Panc1 (cell line): ENCODE measurements around the gene MRGPRE. TPM values are rescaled to one million over a fixed set of nuclear protein-coding genes. Genes with fewer than 3 reads are reported as not detected.

Source experiments
- ATAC-seq: fragments of 200-7000 bp; cut with Tn5 transposase; 2 replicates; pipeline ENCODE4 v1.9.1; 2020; ENCODE audit warnings: mild to moderate bottlenecking, moderate library complexity
- BruUV-seq: library from RNA; stranded (reverse); fragments of 400-500 nt; replicated peaks from 2 replicates; lab custom pipeline; 2021; lab: Mats Ljungman, UMichigan
- CTCF ChIA-PET: fragments of 300-600 bp; sonication (Branson Sonifier 250); formaldehyde crosslinking; loops from one replicate; lab custom pipeline; 2022; ENCODE audit warnings: antibody characterized with exemption; lab: Charles Lee
- POLR2A ChIA-PET: fragments of 300-600 bp; sonication (Branson Sonifier 250); formaldehyde crosslinking; loops from one replicate; lab custom pipeline; 2022; ENCODE audit warnings: antibody characterized with exemption; lab: Charles Lee
- DNase-seq: peaks from one replicate; pipeline ENCODE4 v3.0.0-alpha.2; 2010; ENCODE audit warnings: low read depth, low spot score
- H3K27ac ChIP-seq: 2 replicates; pipeline ENCODE4 v1.5.1; 2011; ENCODE audit warnings: mild to moderate bottlenecking, low read length, inconsistent platforms
- H3K27me3 ChIP-seq: fragments of 200-500 bp; sonication (Bioruptor generic); 2 replicates; pipeline ENCODE4 v1.6.0; 2014; ENCODE audit warnings: low read length, inconsistent platforms; ENCODE audit not compliant: control insufficient read depth, insufficient read depth
- H3K36me3 ChIP-seq: fragments of 200-500 bp; sonication (Bioruptor generic); 2 replicates; pipeline ENCODE4 v1.5.1; 2014; ENCODE audit warnings: inconsistent platforms, mild to moderate bottlenecking, low read length, moderate library complexity; ENCODE audit not compliant: control insufficient read depth, insufficient read depth
- H3K4me1 ChIP-seq: 2 replicates; pipeline ENCODE4 v1.5.1; 2011; ENCODE audit warnings: inconsistent platforms, mild to moderate bottlenecking, low read length, moderate library complexity; ENCODE audit not compliant: control insufficient read depth, insufficient read depth
- H3K4me3 ChIP-seq, 2 experiments: 2 replicates each; pipeline ENCODE4 v1.5.1; 2011 to 2012; ENCODE audit warnings: low read depth in 2 of 2, low read length in 2 of 2, mild to moderate bottlenecking in 2 of 2, inconsistent platforms in 1 of 2, moderate library complexity in 1 of 2
- H3K9me3 ChIP-seq: fragments of 200-500 bp; sonication (Bioruptor generic); 2 replicates; pipeline ENCODE4 v1.5.1; 2014; ENCODE audit warnings: low read depth, mild to moderate bottlenecking, inconsistent platforms, low read length, moderate library complexity; ENCODE audit not compliant: control insufficient read depth, insufficient read depth
- POLR2AphosphoS5 ChIP-seq: IDR thresholded peaks from 2 replicates; pipeline ENCODE4 v1.6.1; 2012; ENCODE audit warnings: mild to moderate bottlenecking, low read depth, low read length, moderate library complexity
- REST ChIP-seq, 2 experiments: IDR thresholded peaks; 2 replicates each; pipeline ENCODE4 v1.6.1; 2011 to 2012; ENCODE audit warnings: low read depth in 2 of 2, control low read depth in 1 of 2, low read length in 1 of 2, mild to moderate bottlenecking in 1 of 2, moderate library complexity in 1 of 2; ENCODE audit not compliant: insufficient read depth in 1 of 2
- SIN3A ChIP-seq: IDR thresholded peaks from 2 replicates; pipeline ENCODE4 v1.6.1; 2012; ENCODE audit warnings: low read depth, mild to moderate bottlenecking, low read length, moderate library complexity, borderline replicate concordance; ENCODE audit not compliant: insufficient read depth
- TCF7L2 ChIP-seq: IDR thresholded peaks from 2 replicates; pipeline ENCODE4 v1.6.1; 2011; ENCODE audit warnings: mild to moderate bottlenecking, low read depth, low read length, inconsistent platforms
- in situ Hi-C: cut with HindIII; loops from 2 replicates; pipeline ENCODE4 v1.10.0; 2016; ENCODE audit warnings: low sequenced_read_pairs, low pct_unique_long_range_greater_than_20kb
- intact Hi-C: fragments of 100-400 bp; cut with micrococcal nuclease; formaldehyde crosslinking; loops from one replicate; pipeline ENCODE4 v1.10.0; 2022; ENCODE audit not compliant: unreplicated experiment
- total RNA-seq: library from RNA; stranded (reverse); gene quantifications from one replicate; pipeline ENCODE4 v1.2.1, GENCODE V29; 2021; ENCODE audit not compliant: unreplicated experiment
- TF ChIP-seq, protein P1 (sequence below): fragments of 450-650 bp; IDR thresholded peaks from 2 replicates; pipeline ENCODE4 v1.5.1; 2017; ENCODE audit warnings: mild to moderate bottlenecking

Gene MRGPRE
- total RNA-seq, 1 experiment from 2014 or later = 0.13 TPM

DNA sequence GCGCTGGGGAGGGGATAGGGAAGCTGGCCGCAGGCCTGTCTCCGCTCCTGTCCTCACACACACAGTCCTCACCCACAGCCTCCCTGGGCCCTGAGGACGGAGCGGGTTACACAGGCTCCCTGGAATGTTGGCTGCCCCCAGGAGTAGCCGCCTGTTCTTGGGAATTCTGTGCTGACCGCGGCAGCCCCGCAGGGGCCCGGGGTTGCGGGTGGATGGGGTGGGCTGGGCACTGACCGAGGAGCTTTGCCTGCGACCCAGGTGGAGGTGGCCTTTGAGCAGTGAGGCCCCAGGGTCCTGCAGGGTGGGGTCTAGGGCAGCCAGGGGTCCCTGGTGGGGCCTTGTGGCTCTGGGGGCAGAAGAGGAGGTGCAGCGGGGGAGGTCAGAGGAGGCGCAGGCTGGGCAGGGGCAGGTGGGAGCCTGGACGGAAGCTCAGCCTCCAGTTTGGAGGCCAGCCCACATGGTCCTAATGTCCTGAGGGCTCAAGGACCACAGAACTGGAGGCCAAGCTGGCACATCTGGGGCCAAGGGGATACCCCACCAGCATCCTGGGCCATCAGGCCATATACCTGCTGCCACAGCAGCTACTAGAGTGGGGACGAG lies 7.0 kb downstream of the MRGPRE start:
- Histone ChIP-seq H3K27me3 (peaks cover 4% of the 10 kb centered on the region; the same call in 1 of the 2 replicates), H3K36me3 (no peaks in the 10 kb centered on the region), H3K27ac (no peak overlapping the region), H3K4me3 (no peak overlapping the region), H3K9me3 (no peaks in the 10 kb centered on the region), H3K4me1 (no peaks in the 10 kb centered on the region)
- ChIA-PET POLR2A (interaction anchor here (0.5 to 0.6 kb wide), 2 partner anchors 518 to 847 kb away, joined by 4 to 6 read pairs; no protein-coding TSS in a partner anchor), CTCF (no interaction called here)
- DNase-seq = no peak
- in situ Hi-C loops = no loop called here
- BruUV-seq = no TSS peak
- TF ChIP-seq REST (IDR thresholded peaks at IDR 0.05; ENCODE audit: insufficient read depth in 1 of 2, low read depth in 2 of 2, low read length in 1 of 2) (no peak), SIN3A (no peak), POLR2AphosphoS5 (no peak), TCF7L2 (no peak)
- TF ChIP-seq, protein P1, sequence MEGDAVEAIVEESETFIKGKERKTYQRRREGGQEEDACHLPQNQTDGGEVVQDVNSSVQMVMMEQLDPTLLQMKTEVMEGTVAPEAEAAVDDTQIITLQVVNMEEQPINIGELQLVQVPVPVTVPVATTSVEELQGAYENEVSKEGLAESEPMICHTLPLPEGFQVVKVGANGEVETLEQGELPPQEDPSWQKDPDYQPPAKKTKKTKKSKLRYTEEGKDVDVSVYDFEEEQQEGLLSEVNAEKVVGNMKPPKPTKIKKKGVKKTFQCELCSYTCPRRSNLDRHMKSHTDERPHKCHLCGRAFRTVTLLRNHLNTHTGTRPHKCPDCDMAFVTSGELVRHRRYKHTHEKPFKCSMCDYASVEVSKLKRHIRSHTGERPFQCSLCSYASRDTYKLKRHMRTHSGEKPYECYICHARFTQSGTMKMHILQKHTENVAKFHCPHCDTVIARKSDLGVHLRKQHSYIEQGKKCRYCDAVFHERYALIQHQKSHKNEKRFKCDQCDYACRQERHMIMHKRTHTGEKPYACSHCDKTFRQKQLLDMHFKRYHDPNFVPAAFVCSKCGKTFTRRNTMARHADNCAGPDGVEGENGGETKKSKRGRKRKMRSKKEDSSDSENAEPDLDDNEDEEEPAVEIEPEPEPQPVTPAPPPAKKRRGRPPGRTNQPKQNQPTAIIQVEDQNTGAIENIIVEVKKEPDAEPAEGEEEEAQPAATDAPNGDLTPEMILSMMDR = no peak
- intact Hi-C loops = loop anchor here (10.0 kb wide), 1 partner anchor 290 kb away; no protein-coding TSS in a partner anchor
- ATAC-seq = no peak

DNA sequence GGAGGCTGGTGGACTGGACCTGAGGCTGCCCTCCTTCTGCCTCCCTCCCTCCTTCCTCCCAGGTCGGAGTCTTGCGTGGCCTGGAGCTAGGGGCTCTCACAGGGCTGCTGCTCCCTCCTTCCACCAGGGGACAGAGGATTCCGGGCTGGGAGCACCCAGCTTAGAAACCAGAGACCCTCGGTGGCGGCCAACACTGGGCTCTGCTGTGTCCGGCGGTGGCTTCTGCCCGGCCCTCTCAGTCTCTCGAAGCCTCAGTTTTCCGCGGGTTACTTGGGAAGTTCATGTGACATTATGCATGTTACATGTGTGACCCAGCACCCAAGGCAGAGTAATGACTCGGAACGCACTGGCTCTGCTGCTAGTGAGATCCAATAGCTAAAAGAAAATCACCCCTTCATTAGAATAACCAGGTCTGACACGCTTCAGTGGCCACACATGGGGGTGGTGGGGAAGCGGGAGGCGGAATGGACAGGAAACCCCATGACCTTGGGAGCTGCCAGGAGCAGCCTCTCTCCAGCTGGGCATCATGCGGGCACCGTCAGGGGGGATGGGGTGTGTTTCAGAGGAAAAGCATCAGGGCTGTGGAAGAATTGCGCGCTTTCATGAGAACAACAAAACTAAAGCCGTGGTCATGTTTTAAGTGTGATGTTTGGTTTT lies 7.7 kb downstream of the MRGPRE start:
- ChIA-PET CTCF (interaction anchor here (0.6 kb wide), 1 partner anchor 208 kb away, joined by 7 read pairs; no protein-coding TSS in a partner anchor), POLR2A (interaction anchor here (0.5 kb wide), 1 partner anchor 846 kb away, joined by 6 read pairs; no protein-coding TSS in a partner anchor)
- intact Hi-C loops (loop anchor here (10.0 kb wide), 1 partner anchor 290 kb away; no protein-coding TSS in a partner anchor), in situ Hi-C loops (no loop called here)
- ATAC-seq (no peak), DNase-seq (no peak)
- TF ChIP-seq TCF7L2 = no peak
- TF ChIP-seq, protein P1 = no peak
- no peak overlapping the region for H3K4me3 ChIP-seq
- H3K27me3 ChIP-seq = peaks cover 4% of the 10 kb centered on the region; the same call in 1 of the 2 replicates
- H3K9me3 ChIP-seq = no peaks in the 10 kb centered on the region
- no peak overlapping the region for H3K27ac ChIP-seq
- no peaks in the 10 kb centered on the region for H3K4me1 ChIP-seq
- no peaks in the 10 kb centered on the region for H3K36me3 ChIP-seq
- BruUV-seq = no TSS peak
